Mesothelial cell of epicardium (in vitro differentiated cells): ENCODE results near the gene TMEM213. TPM values are rescaled to one million over a fixed set of nuclear protein-coding genes. Genes with fewer than 3 reads are reported as not detected.
A peak's percentile ranks its signal among the peaks of the same experiment; 100 is the strongest.

Source experiments
- DNase-seq, 2 experiments: peaks; one replicate each; pipeline ENCODE4 v3.0.0; 2021; ENCODE audit warnings: low spot score in 2 of 2; ENCODE audit not compliant: unreplicated experiment in 2 of 2
- H3K27ac Mint-ChIP-seq: 2 replicates; pipeline ENCODE4 v1.8.0; 2021; ENCODE audit warnings: mixed read lengths
- H3K27me3 Mint-ChIP-seq: 2 replicates; pipeline ENCODE4 v1.8.0; 2021; ENCODE audit warnings: low read depth, mixed read lengths
- H3K36me3 Mint-ChIP-seq: 2 replicates; pipeline ENCODE4 v1.8.0; 2021; ENCODE audit warnings: mixed read lengths
- H3K4me1 Mint-ChIP-seq: 2 replicates; pipeline ENCODE4 v1.8.0; 2021; ENCODE audit warnings: mixed read lengths
- H3K4me3 Mint-ChIP-seq: 2 replicates; pipeline ENCODE4 v1.8.0; 2021; ENCODE audit warnings: mild to moderate bottlenecking, moderate library complexity, mixed read lengths
- H3K9me3 Mint-ChIP-seq: 2 replicates; pipeline ENCODE4 v1.8.0; 2021; ENCODE audit warnings: mixed read lengths
- total RNA-seq: library from RNA; stranded (reverse); gene quantifications from 3 replicates; pipeline ENCODE4 v1.2.1, GENCODE V29; 2021
- TF ChIP-seq, protein P1 (sequence below): fragments of 200-600 bp; sonication (generic); IDR thresholded peaks from one replicate; pipeline ENCODE4 v1.5.0; 2021; ENCODE audit warnings: antibody characterized with exemption; ENCODE audit not compliant: unreplicated experiment

TMEM213 gene
- total RNA-seq, 1 donor from 2014 or later = not detected

DNA sequence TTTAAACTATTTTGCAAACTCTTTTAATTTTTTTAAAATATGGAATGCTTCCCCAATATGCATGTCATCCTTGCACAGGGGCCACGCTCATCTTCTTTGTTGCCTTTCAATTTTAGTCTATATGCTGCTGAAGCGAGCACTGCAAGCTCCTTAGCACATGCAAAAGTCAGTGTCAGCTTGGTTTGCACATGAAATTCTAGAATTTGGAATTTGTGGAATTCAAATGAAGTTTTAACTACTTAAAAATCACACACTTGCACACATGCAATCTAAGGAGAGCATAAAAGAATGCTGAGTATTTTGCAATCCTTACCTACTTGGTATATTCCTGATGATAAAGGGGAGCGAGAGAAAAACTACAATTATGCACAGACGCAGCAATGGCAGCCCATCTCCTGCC lies 78.5 kb downstream of the TMEM213 start:
- Mint-ChIP-seq H3K9me3 (no peaks in the 10 kb centered on the region), H3K27me3 (no peaks in the 10 kb centered on the region), H3K36me3 (peaks cover 25% of the 10 kb centered on the region), H3K4me1 (peaks cover 13% of the 10 kb centered on the region), H3K27ac (peak overlapping the region; percentile 21), H3K4me3 (no peak overlapping the region)
- TF ChIP-seq, protein P1, sequence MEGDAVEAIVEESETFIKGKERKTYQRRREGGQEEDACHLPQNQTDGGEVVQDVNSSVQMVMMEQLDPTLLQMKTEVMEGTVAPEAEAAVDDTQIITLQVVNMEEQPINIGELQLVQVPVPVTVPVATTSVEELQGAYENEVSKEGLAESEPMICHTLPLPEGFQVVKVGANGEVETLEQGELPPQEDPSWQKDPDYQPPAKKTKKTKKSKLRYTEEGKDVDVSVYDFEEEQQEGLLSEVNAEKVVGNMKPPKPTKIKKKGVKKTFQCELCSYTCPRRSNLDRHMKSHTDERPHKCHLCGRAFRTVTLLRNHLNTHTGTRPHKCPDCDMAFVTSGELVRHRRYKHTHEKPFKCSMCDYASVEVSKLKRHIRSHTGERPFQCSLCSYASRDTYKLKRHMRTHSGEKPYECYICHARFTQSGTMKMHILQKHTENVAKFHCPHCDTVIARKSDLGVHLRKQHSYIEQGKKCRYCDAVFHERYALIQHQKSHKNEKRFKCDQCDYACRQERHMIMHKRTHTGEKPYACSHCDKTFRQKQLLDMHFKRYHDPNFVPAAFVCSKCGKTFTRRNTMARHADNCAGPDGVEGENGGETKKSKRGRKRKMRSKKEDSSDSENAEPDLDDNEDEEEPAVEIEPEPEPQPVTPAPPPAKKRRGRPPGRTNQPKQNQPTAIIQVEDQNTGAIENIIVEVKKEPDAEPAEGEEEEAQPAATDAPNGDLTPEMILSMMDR = no peak
- no peak for DNase-seq

DNA sequence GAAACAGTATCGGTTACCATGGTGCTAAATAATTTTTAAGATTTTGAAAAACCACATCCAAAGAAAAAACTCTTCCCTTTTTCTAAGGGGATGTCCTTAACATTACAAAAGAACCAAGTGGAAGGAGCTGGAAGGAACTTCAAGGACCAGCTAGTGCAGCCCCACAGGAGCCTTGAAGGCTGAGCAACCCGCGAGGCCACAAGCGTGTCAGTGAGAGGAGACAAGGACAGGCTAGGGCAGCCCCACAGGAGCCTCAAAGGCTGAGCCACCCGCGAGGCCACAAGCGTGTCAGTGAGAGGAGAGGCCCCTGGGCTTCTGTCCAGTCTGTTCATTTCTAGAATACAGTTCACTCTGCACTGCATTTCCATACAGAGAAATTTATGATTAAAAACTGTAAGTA lies 80.3 kb downstream of the TMEM213 start:
- Mint-ChIP-seq H3K4me1 (peaks cover 10% of the 10 kb centered on the region), H3K27ac (peak overlapping the region; percentile 85), H3K9me3 (no peaks in the 10 kb centered on the region), H3K36me3 (peaks cover 30% of the 10 kb centered on the region), H3K4me3 (no peak overlapping the region), H3K27me3 (no peaks in the 10 kb centered on the region)
- DNase-seq = no peak
- TF ChIP-seq, protein P1 = no peak

DNA sequence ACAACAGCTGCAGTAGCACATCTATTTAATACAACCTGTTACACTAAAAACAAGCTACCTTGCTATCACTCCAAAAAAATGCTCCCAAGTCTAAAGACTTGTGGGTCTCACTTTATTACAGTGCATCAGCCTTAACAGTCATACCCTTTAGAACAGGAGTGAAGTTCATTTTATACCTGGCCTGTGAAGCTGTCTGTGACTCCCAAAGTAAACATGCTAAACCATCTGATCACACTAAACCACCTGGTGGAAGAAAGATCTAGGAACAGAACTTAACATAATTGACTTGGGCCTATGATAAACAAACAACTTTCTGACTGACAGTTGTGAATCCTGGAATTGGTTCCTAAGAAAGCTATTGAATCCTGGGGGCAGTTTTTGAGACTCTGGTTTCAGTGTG lies 81.1 kb downstream of the TMEM213 start:
- no peak overlapping the region for H3K27ac Mint-ChIP-seq

DNA sequence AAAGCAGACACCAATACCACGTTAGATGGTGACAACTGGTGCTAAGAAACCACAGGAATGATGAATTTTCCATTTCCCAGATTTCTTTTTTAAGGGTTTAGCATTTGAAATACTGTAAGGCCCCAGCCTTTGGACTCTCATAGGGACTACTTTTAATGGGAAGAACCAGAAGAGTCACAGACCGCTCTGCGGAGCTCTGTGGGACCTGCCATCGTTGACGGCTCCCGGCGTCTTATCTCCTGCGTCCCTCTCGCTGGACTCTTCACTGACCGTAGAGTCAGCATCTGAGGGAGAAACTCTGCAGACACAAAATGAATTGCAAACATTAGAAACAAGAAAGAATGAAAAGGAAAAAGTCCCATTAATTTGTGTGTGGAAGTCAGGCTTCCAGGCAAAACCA lies 81.6 kb downstream of the TMEM213 start:
- H3K4me3 Mint-ChIP-seq = no peak overlapping the region

More for the DNA sequence above, 81.1 kb downstream of the TMEM213 start:
- Mint-ChIP-seq H3K27me3 (no peaks in the 10 kb centered on the region), H3K36me3 (peaks cover 33% of the 10 kb centered on the region), H3K9me3 (no peaks in the 10 kb centered on the region), H3K4me1 (peaks cover 7% of the 10 kb centered on the region), H3K4me3 (no peak overlapping the region)
- no peak for DNase-seq
- TF ChIP-seq, protein P1 = no peak

DNA sequence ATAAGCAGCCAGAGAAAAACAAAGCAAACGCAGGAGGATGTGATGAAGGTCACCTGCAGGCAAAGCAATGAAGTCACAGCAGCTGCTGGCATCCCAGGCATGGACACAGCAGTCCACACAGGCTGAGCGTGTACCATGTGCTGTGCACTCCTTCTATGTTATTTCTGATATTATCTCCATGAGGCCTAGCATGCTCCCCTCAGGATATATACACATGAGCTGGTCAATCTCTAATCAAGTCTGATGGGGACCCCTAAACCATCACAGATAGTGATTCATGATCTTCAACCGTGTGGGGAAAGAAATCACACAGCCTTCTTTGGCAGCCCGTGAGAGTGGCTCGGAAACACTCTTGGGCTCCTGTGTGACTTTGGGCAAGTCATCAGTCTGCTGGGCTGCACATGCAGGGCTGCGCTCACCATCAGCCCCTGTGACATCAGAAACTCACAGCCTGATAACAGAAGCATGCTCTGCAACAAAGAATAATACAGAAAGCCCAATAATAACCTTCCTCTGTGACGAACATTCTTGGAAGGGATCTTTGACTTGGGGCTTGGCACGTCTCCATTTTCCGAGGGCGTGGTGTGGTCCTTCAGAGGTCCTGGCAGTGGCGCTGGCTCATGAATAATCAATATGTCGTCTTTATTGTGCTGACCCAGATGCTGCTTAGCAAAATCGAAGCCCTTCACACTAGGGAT lies 83.2 kb downstream of the TMEM213 start:
- DNase-seq = no peak
- Mint-ChIP-seq H3K4me3 (no peak overlapping the region), H3K27me3 (no peaks in the 10 kb centered on the region), H3K9me3 (no peaks in the 10 kb centered on the region), H3K4me1 (peaks cover 7% of the 10 kb centered on the region), H3K36me3 (peaks cover 32% of the 10 kb centered on the region), H3K27ac (no peak overlapping the region)
- TF ChIP-seq, protein P1 = no peak

More for the DNA sequence above, 81.6 kb downstream of the TMEM213 start:
- Mint-ChIP-seq H3K4me1 (peaks cover 7% of the 10 kb centered on the region), H3K9me3 (no peaks in the 10 kb centered on the region), H3K27me3 (no peaks in the 10 kb centered on the region), H3K36me3 (peaks cover 31% of the 10 kb centered on the region), H3K27ac (peak overlapping the region; percentile 69)
- TF ChIP-seq, protein P1 = no peak
- DNase-seq = no peak
